Epithelial cell of proximal tubule (primary cell): ENCODE data around the gene SEC14L5. TPM values are rescaled to one million over a fixed set of nuclear protein-coding genes. Genes with fewer than 3 reads are reported as not detected.
A peak's percentile ranks its signal among the peaks of the same experiment; 100 is the strongest.
"Not testable (repeated sequence)": the region's sequence is repeated elsewhere in the genome, so short reads cannot be mapped to it uniquely, and the experiment has no call there.

Experiments
- DNase-seq: peaks from one replicate; pipeline ENCODE4 v3.0.0-alpha.2; 2011; ENCODE audit warnings: low read depth
- H3K4me3 ChIP-seq: 2 replicates; pipeline ENCODE4 v1.5.1; 2011; ENCODE audit warnings: low read depth, mild to moderate bottlenecking, low read length
- total RNA-seq: library from RNA; depleted of rRNA; stranded (reverse); fragments of >200 nt; gene quantifications from 2 replicates; pipeline ENCODE4 v1.2.3, GENCODE V29; 2015
- TF ChIP-seq, protein P1 (sequence below): conservative IDR thresholded peaks from 2 replicates; pipeline ENCODE4 v1.5.1; 2012; ENCODE audit warnings: low read depth, mild to moderate bottlenecking, low read length

The SEC14L5 gene
- total RNA-seq, 1 donor from 2014 or later = under 0.01 TPM

DNA sequence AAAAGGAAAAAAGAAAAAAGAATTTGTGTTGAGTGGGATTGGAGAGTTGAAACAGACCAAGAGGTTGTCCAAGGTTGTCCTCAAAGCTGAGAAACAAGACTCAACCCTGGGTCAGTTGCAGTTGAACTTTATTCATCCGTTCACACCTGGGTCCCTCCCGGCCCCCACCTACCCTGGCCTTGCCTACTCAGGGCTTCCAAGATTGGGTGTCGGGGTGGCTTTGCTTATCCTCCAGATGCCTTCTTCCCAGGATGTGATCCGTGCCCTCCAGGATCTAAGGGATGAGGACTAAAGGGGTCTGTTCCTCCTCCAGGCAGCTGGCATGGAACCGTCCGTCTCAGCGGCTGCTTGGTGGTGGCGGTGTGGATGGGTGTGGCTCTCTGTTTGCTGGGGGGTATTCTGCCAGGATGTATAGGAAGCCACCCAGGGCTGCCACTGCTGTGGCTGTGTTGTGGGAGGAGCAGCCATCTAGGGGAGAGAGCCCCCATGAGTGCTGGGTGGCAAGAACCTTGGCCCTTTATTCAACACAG lies 85.9 kb downstream of the SEC14L5 start:
- no peak overlapping the region for H3K4me3 ChIP-seq
- TF ChIP-seq, protein P1, sequence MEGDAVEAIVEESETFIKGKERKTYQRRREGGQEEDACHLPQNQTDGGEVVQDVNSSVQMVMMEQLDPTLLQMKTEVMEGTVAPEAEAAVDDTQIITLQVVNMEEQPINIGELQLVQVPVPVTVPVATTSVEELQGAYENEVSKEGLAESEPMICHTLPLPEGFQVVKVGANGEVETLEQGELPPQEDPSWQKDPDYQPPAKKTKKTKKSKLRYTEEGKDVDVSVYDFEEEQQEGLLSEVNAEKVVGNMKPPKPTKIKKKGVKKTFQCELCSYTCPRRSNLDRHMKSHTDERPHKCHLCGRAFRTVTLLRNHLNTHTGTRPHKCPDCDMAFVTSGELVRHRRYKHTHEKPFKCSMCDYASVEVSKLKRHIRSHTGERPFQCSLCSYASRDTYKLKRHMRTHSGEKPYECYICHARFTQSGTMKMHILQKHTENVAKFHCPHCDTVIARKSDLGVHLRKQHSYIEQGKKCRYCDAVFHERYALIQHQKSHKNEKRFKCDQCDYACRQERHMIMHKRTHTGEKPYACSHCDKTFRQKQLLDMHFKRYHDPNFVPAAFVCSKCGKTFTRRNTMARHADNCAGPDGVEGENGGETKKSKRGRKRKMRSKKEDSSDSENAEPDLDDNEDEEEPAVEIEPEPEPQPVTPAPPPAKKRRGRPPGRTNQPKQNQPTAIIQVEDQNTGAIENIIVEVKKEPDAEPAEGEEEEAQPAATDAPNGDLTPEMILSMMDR = no peak
- no peak for DNase-seq

DNA sequence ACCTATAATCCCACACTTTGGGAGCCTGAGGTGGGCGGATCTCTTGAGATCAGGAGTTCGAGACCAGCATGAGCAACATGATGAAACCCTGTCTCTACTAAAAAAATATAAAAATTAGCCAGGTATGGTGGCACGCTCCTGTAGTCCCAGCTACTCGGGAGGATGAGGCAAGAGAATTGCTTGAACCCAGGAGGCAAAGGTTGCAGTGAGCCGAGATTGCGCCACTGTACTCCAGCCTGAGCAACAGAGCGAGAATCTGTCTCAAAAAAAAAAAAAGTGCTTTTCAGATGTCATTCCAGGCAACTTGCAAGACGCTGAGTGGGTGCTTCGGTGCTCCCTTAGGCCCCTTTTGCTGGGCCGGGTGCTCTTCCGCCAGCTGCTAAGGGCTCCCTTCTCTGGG lies 86.5 kb downstream of the SEC14L5 start:
- not testable (repeated sequence) for H3K4me3 ChIP-seq, DNase-seq

DNA sequence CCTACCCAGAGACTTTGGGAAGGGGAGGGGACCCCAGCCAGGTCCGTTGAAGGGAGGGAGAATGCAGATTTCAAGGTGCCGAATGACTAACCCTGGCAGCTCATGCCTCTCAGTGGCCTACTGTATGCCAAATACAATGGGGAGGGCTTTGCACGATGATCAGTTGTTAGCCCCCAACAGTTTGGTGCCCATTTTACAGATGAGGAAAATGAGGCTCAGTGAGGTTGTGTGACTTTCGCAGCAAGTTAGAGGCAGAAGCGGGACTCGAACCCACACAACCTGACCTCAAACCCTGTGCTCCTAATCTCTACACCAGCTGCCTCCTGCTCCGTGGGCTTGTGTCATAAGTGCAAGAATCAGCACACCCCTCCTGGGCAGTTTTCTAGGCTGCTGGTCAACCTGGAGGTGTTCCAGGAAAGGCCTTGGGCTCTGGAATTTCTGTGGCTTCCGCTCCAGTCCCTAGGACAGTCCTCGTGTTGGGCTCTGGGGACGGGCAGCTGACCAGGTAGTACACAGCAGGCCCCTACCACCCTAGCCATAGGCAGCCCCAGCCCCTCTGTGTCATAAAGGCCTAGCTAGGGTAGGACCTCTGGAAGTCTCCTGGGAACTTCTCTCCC lies 87.5 kb downstream of the SEC14L5 start:
- TF ChIP-seq, protein P1 = no peak
- H3K4me3 ChIP-seq = no peak overlapping the region
- DNase-seq = no peak

DNA sequence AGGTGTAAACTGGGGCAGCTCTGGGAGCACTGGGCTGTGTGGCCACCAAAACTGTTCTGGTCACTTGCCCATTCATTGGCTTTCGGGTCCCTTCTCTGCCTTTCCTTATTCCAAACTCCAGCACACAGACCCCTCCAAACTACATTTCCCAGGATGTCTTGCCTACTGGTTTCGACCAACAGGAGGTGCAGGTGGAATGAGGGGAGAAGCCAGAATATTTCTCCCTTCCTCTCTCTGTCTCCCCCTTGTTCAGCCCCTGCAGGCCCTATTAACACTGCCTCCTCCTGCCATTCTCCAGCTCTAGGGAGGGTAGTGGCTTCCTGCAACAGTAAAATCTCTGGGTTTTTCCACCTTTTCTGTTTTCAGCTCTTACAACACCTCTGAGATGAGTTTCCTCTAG lies 88.8 kb downstream of the SEC14L5 start:
- TF ChIP-seq, protein P1 = no peak
- no peak for DNase-seq
- no peak overlapping the region for H3K4me3 ChIP-seq

DNA sequence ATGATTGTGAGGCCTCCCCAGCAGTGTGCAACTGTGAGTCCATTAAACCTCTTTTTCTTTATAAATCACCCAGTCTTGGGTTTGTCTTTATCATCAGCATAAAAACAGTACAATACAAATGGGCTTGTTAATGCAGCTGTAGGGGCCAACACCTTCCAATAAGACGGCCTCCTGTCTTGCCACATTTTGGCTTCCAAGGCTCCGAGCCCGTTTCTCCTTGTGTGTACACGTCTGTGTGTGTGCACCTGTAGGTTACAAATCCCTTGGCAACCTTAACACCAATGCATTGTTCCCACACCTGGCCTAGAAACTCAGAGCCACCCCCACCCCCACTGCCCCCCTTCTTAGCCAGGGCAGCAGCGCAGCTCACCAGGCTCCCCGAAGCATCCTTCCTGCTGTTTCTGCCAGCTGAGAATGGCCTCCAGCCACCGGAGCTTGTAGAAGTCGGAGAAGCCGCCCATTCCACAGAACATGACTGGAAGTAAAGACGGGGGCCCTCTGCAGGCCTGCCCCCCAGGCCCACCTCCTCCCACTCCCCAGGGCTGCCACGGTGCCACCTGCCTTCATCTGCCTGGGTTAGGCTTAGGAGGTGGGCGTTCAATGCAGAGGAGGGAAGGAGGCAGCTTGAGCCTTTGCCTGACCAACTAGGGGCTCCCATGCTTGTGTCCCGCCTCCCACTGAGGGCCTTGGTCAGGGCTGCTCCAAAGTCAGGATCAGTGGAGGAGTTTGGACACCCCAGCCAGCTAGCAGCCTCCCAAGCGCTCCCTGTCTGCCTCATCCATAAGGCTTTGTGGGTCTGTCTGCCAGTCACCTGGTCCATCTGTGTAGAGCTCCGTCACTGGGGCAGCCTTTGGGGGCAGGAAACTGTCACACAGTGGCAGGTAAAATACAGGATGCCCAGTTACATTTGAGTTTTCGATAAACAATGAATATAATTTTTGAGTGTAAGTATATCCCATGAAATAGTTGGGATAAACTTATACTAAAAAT lies 97.0 kb downstream of the SEC14L5 start:
- no peak overlapping the region for H3K4me3 ChIP-seq
- DNase-seq = no peak
- TF ChIP-seq, protein P1 = no peak

DNA sequence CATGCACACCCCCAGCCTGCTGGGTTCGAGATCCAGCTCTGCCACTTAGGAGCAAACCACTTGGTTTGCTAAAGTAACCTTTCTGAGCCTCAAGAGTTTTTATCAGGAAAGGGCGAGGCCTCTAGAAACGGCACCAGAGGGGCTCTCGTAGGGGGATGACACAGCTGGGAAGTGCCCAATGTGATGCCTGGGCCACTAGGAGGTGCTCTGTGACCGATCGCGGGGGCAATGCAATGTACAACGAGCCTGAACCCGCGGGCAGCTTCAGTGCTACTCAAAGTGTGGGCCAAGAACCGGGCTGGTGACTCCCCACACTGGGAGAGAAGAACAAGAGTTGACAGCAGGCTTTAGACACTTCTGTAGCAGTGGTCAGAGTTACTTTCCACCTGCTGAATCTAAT lies 98.2 kb downstream of the SEC14L5 start:
- TF ChIP-seq, protein P1 = peak; percentile 46
- H3K4me3 ChIP-seq = no peak overlapping the region
- no peak for DNase-seq

DNA sequence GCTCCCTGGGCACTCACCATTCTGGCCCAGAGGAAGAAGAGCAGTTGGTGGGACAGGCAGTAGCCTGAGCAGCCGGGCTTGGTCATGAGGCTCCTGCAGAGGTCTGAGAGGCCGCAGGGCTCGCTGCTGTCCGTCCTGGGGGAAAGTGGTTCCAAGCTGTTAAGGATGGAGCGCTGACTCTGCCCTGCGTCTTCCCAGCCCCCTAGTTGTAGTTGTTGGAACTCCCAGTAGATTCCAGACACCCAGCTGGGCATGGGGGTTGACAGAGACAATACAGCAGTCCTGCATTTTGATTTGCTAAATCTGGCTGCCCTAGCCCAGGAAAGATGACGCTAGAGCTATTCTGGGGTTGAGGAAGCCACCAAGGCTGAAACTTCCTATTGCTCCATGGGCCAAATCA lies 100.3 kb downstream of the SEC14L5 start:
- no peak overlapping the region for H3K4me3 ChIP-seq
- TF ChIP-seq, protein P1 = peak; percentile 22
- DNase-seq = no peak
